Caco-2 (cell line): ENCODE measurements around the gene FOXM1. TPM values are rescaled to one million over a fixed set of nuclear protein-coding genes. Genes with fewer than 3 reads are reported as not detected.

Source experiments
- BruUV-seq: library from RNA; stranded (reverse); fragments of 400-500 nt; replicated peaks from 2 replicates; lab custom pipeline; 2021; lab: Mats Ljungman, UMichigan
- CTCF ChIA-PET: fragments of 300-600 bp; sonication (Branson Sonifier 250); formaldehyde crosslinking; loops from one replicate; lab custom pipeline; 2022; ENCODE audit warnings: antibody characterized with exemption; lab: Charles Lee
- POLR2A ChIA-PET: fragments of 300-600 bp; sonication (Branson Sonifier 250); formaldehyde crosslinking; loops from one replicate; lab custom pipeline; 2022; ENCODE audit warnings: antibody characterized with exemption; lab: Charles Lee
- DNase-seq, 2 experiments: peaks; one replicate each; pipeline versions ENCODE4 v3.0.0 to v3.0.0-alpha.2; 2020 to 2022
- H3K27me3 ChIP-seq: replicated peaks from 2 replicates; pipeline ENCODE4 v1.6.0; 2011; ENCODE audit warnings: low read length; ENCODE audit not compliant: control insufficient read depth, insufficient read depth
- H3K36me3 ChIP-seq: 2 replicates; pipeline ENCODE4 v1.5.1; 2011; ENCODE audit warnings: low read length; ENCODE audit not compliant: control insufficient read depth, insufficient read depth
- H3K4me1 ChIP-seq: fragments of 250-450 bp; sonication (Bioruptor Pico); 2 replicates; pipeline ENCODE4 v1.5.1; 2020; ENCODE audit warnings: mild to moderate bottlenecking
- H3K4me3 ChIP-seq: 2 replicates; pipeline ENCODE4 v1.5.1; 2011; ENCODE audit warnings: low read depth, mild to moderate bottlenecking, control low read depth, low read length
- H3K9me3 ChIP-seq: fragments of 250-450 bp; sonication (Bioruptor Pico); 2 replicates; pipeline ENCODE4 v1.5.1; 2020; ENCODE audit warnings: mild to moderate bottlenecking, moderate library complexity
- H3K27ac Mint-ChIP-seq: one replicate; pipeline ENCODE4 v1.8.0; 2022; ENCODE audit warnings: mixed read lengths; ENCODE audit not compliant: unreplicated experiment
- H3K27me3 Mint-ChIP-seq: one replicate; pipeline ENCODE4 v1.8.0; 2022; ENCODE audit warnings: mixed read lengths; ENCODE audit not compliant: insufficient read depth, unreplicated experiment
- H3K36me3 Mint-ChIP-seq: one replicate; pipeline ENCODE4 v1.8.0; 2022; ENCODE audit warnings: mild to moderate bottlenecking, mixed read lengths; ENCODE audit not compliant: insufficient read depth, unreplicated experiment
- H3K4me1 Mint-ChIP-seq: one replicate; pipeline ENCODE4 v1.8.0; 2022; ENCODE audit warnings: low read depth, mixed read lengths; ENCODE audit not compliant: unreplicated experiment
- H3K4me3 Mint-ChIP-seq: one replicate; pipeline ENCODE4 v1.8.0; 2022; ENCODE audit warnings: mild to moderate bottlenecking, moderate library complexity, mixed read lengths; ENCODE audit not compliant: unreplicated experiment
- H3K9me3 Mint-ChIP-seq: one replicate; pipeline ENCODE4 v1.8.0; 2022; ENCODE audit warnings: mixed read lengths; ENCODE audit not compliant: unreplicated experiment
- intact Hi-C: fragments of 100-400 bp; cut with micrococcal nuclease; formaldehyde crosslinking; loops from one replicate; pipeline ENCODE4 v1.10.0; 2022; ENCODE audit not compliant: unreplicated experiment
- total RNA-seq: library from RNA; stranded (reverse); gene quantifications from 2 replicates; pipeline ENCODE4 v1.2.3, GENCODE V29; 2022
- TF ChIP-seq, protein P1 (sequence below), 2 experiments: fragments of 200-600 bp in 1 of 2; IDR thresholded peaks; 1 replicate in 1 of 2; 2 replicates in 1 of 2; pipeline versions ENCODE4 v1.5.1 to v1.8.0; 2011 to 2022; ENCODE audit warnings: antibody characterized with exemption in 1 of 2, control low read depth in 1 of 2, inconsistent platforms in 1 of 2, low read depth in 1 of 2, low read length in 1 of 2, mild to moderate bottlenecking in 1 of 2, moderate library complexity in 1 of 2; ENCODE audit not compliant: insufficient read depth in 1 of 2, severe bottlenecking in 1 of 2, unreplicated experiment in 1 of 2

The FOXM1 gene
- total RNA-seq, 1 experiment from 2014 or later, result 222 TPM

DNA sequence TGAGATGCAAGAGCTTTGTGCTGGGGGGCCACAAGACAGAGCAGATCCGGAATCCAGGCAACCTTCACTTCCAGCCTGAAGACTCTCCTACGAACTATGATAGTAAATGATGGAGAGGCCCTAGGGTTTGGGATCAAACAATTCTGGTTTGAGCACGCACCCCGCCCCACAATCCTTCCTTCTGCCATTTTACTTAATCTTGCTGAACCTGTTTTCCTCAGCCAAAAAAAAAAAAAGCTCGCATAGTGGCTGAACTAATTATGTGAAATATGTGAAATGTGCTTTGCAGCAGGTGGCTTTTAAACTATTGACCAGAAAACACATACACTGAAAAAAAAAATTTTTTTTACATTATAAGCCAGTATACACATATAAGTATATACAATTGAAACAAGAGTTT is 65.2 kb downstream of the FOXM1 start:
- H3K4me1 Mint-ChIP-seq, result peaks cover 6% of the 10 kb centered on the region
- POLR2A ChIA-PET, result no interaction called here
- CTCF ChIA-PET, result interaction anchor here (2.0 kb wide), 1 partner anchor 16 kb away, joined by 11 read pairs; no protein-coding TSS in a partner anchor
- intact Hi-C loops, result loop anchor here (1.0 to 2.0 kb wide), 4 partner anchors 16 to 146 kb away; partner anchors contain the start of genes FOXM1, RHNO1 and TULP3
- DNase-seq, result peak in 1 of 2 experiments; percentile 42
- H3K36me3 Mint-ChIP-seq, result peaks cover 55% of the 10 kb centered on the region
- H3K27ac Mint-ChIP-seq, result peak overlapping the region; percentile 96
- Histone ChIP-seq H3K27me3 (no peaks in the 10 kb centered on the region), H3K36me3 (no peaks in the 10 kb centered on the region), H3K9me3 (no peaks in the 10 kb centered on the region), H3K4me3 (peak overlapping the region; percentile 30; the same call in 1 of the 2 replicates), H3K4me1 (peaks cover 8% of the 10 kb centered on the region; the same call in 1 of the 2 replicates)
- no peaks in the 10 kb centered on the region for H3K27me3 Mint-ChIP-seq
- no TSS peak for BruUV-seq
- no peaks in the 10 kb centered on the region for H3K9me3 Mint-ChIP-seq
- H3K4me3 Mint-ChIP-seq, result peak overlapping the region; percentile 91
- TF ChIP-seq, protein P1, sequence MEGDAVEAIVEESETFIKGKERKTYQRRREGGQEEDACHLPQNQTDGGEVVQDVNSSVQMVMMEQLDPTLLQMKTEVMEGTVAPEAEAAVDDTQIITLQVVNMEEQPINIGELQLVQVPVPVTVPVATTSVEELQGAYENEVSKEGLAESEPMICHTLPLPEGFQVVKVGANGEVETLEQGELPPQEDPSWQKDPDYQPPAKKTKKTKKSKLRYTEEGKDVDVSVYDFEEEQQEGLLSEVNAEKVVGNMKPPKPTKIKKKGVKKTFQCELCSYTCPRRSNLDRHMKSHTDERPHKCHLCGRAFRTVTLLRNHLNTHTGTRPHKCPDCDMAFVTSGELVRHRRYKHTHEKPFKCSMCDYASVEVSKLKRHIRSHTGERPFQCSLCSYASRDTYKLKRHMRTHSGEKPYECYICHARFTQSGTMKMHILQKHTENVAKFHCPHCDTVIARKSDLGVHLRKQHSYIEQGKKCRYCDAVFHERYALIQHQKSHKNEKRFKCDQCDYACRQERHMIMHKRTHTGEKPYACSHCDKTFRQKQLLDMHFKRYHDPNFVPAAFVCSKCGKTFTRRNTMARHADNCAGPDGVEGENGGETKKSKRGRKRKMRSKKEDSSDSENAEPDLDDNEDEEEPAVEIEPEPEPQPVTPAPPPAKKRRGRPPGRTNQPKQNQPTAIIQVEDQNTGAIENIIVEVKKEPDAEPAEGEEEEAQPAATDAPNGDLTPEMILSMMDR (IDR thresholded peaks at IDR 0.05; ENCODE audit: insufficient read depth in 1 of 2, low read depth in 1 of 2, low read length in 1 of 2, severe bottlenecking in 1 of 2, unreplicated experiment in 1 of 2), result no peak

Other genes starting within 250 kb of the FOXM1 start
- gene FKBP4, start 82.2 kb downstream of the FOXM1 start, total RNA-seq, result 118 and 136 TPM in 2 replicates
- 52.6 and 58.5 TPM in 2 replicates for gene ITFG2, start 64.5 kb downstream of the FOXM1 start, total RNA-seq
- gene NRIP2, start 42.1 kb downstream of the FOXM1 start, total RNA-seq, result not detected in 2 replicates
- 0.34 TPM in 1 of 2 replicates, not detected in the other for gene TEX52, start 20.1 kb downstream of the FOXM1 start, total RNA-seq
- gene RHNO1, start within 50 bp of the FOXM1 start, total RNA-seq, result 99.1 and 99.8 TPM in 2 replicates
- gene TULP3, start 13.7 kb upstream of the FOXM1 start, total RNA-seq, result 31.0 and 31.7 TPM in 2 replicates
- 96.2 and 97.8 TPM in 2 replicates for gene TEAD4, start 82.2 kb upstream of the FOXM1 start, total RNA-seq
- gene TSPAN9, start 200.2 kb upstream of the FOXM1 start, total RNA-seq, result 45.5 and 49.1 TPM in 2 replicates